GM19438 (cell line): ENCODE data around the gene AFF4.

Source experiments
- ATAC-seq: cut with Tn5 transposase; IDR thresholded peaks from one replicate; pipeline ENCODE4 v1.9.1; 2021; ENCODE audit warnings: low read depth; ENCODE audit not compliant: unreplicated experiment

Gene AFF4

DNA sequence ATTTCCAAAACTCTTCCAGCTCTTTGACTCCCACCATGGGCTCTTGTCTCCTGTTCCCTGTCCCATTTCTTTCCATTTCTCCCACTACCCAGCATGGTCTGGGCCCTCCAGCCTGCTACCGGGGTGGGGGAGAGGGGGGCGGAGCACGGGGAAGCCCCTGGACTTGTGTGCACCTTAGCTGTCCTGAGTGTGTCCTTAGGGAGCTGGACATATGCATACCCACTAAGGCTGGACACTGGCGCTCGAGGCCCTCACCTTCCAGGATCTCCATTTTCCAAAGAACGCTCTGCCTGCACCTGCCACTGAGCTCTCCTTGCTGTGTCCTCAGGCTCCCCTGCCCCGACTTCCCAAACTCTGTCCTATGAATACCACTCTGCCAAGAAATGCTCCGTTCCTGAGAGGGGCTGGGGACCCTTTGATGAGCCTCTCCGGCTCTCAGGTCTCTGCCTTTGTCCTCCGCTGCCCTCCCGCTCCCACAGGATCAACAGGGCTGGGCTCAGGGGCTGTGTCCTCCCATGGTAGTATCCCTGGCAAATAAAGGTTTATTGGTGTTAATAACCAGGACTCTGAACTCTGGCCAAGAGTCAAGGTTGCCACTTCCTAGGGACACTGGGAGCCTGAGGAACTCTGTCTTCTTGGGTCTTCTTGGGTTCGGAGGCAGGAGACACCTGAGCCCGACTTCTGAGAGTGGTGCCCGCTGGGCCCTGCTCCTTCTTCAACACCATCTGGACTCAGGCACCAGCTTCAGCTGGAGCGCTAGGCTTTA, 132.2 kb downstream of the AFF4 start:
- ATAC-seq: no peak

DNA sequence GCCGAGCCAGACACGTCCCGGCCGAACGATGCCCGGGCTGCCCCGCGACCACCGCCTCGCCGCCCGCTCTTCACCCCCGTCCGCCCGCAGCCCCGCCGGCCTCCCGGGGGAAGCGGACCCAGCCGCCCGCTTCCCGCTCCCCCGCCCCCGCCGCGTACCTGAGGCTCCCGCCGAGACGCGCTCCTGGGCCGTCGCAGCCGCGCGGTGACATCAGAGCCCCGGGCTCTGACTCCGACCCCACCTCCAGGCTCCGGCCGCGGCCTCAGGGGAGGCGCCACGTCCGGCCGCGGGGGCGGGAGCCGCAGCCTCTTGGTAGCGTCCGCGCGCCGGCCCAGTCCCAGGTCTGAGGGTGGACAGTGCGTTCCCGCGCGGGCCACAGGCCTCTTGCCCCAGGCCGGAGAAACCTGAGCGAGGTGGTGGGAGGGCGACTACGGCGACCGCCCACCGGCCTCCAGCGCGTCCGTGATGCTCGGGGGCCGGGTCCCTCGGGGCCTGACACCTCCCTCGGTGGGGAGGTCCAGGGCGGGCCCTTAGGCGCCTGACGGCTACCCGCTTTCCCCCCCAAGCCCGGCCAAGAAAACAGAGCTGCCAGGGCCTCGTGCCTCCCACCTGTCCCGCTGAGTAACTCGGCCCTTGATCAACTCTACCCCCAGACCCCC, 132.9 kb downstream of the AFF4 start, which contains the start of gene SHROOM1:
Gene SHROOM1 (minus strand): TSS at position 212 of the 659 bp plus-strand sequence. CDS start 4,507 bp downstream, outside the sequence.
- ATAC-seq: peak; percentile 69

DNA sequence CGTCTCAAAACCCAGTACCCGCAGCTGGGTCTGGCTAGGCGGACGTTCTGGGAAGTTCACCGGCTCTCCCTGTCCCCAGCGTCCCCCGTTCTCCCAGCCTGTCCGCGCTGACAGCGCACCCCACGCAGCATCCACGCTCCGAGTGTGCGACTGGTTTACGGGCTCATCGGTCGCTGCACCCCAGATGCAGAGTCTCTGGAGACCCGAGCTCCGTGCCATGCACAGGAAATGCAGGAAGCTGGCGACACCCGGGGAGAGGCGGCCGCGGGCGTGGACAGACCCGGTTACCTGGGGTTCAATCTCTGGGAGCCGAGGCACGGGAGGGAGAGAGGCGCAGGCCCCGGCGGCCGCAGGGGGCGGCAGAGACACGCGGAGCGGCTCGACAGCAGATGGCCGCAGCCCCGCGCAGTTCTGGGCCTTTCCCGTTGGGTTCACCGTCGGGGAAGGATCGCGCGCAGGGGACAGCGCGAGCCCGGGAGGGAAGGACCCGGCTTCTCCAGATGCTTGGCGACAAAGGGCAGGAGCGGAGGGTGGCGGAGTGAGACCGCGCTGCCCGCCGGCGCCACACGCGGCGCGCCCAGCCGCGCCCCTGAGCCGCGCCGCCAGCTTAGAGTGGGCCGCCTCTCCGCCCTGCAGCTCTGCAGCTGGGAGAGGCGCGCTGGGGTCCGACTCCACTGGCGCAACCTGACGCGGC, 133.5 kb downstream of the AFF4 start:
- peak; percentile 83 for ATAC-seq

DNA sequence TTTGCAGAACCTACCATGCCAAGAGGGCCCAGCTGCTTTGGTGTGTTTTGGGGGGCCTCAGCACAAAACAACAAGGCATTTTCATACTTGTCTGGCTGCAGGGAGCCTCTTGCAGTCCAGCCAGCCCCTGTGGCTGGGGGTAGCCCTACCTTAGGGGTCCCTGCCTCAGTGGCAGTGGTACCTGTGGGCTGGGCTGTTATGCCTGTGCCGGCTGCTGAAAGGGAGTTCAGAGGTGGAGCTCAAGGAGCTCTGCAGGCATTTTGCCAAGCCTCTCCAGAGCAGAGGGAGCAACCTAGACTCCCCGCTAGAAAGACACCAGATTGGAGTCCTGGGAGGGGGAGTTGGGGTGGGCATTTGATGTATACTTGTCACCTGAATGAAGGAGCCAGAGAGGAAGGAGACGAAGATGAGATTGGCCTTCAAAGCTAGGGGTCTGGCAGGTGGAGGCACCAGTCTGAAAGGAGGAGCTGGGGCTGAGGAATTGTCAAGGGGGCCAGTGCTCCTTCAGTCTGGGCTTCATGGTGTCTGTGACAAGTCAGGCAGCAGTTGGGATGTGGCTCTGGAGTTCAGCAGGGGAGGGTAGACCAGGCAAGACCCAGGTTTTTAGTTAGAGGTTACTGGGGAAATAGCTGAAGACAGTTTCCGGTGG, 134.5 kb downstream of the AFF4 start:
- no peak for ATAC-seq

DNA sequence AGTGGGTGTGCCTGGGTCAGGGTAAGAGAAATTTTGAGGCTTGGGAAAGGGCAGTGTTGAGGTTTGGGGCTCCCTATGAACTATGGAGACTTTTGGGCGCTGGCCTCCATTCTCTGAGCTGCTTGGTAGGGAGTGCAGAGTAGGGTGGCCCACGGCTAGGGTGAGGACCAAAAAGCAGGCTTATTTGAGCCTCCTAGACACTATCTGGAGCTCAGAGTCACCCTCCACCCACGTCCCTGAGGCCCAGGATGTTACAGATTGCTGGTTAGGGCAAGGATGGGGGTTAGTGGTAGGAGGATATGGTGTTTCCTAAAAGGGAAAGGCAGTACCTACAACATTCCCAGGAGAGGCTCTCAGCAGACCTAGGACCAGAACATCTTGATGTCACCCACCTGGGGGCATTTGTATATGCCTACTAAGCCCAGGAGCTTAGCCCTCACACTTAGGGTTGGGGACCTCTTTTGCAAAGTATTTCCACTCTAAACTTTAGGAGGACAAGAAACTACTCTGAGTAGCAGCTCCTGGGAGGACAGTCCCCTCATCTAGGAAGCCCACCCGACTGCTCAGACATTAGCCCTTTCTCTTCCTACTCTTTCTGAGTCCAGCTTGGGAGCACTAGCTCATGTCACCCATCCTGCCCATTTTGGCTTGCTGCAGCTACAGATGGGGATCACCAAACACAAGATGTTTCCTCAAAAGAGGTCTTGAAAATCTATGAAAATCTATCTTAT, 135.3 kb downstream of the AFF4 start:
- no peak for ATAC-seq

DNA sequence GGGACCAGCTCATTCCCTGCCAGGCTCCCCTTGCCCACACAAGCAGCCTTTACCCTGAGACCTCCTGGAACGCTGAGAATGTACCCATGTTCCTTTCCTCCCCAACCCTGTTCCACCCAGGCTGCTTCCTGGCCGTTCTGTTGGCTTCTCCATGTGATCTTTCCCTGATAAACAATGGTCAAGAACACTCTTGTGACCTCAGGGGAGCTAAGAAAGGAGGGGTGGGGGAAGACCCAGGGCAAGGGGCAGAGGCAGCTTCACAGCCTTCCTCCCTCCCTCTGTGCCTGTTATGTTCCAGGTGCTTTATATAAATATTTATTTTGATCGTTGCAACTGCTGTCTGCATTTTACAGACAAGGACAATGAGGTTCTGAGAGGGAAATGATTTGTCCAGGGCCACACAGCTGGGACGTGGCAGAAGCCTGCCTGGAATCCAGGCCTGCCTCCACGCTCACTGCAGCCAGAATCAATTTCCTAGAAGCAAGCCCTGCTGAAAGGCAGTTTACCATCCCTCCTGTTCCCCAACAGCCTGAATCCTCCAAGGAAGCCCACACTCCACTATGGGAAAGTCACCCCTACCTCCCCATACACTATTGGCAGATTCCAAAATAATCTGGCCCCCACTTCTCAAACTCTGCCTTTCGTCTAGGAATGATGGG, 136.9 kb downstream of the AFF4 start:
- ATAC-seq: no peak

DNA sequence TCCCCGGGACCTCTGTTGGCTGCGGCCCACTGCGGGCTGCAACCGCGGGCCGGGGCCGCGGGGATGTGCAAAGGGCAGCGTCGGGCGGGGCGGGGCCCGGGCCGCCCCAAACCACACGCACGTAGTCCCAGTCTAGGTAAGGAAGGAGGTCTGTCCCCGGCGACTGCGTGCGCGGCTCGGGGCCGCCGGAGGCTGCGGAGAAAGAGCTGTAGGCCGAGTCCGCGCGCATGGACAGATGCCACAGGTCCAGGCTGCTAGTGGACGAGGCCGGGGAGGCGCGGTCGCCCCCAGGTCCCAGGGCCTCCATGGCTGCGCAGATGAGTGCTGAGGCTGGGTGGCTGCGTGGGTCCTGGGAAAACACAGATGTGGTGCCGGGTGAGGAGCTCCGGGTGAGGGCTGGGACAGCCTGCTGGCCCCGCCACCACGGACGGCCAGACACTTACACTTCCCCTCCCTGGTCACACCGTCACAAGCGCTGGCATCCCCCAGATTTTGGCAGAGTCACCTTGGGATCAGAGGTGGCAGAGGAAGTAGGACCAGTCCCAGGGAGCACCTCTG, 137.5 kb downstream of the AFF4 start:
- no peak for ATAC-seq
